ENCODE results near the gene PSMB11. TPM values are rescaled to one million over a fixed set of nuclear protein-coding genes. Genes with fewer than 3 reads are reported as not detected.
A peak's percentile ranks its signal among the peaks of the same experiment; 100 is the strongest.

The PSMB11 gene
- total and polyA plus RNA-seq, 5 donors from 2014 or later = not detected

DNA sequence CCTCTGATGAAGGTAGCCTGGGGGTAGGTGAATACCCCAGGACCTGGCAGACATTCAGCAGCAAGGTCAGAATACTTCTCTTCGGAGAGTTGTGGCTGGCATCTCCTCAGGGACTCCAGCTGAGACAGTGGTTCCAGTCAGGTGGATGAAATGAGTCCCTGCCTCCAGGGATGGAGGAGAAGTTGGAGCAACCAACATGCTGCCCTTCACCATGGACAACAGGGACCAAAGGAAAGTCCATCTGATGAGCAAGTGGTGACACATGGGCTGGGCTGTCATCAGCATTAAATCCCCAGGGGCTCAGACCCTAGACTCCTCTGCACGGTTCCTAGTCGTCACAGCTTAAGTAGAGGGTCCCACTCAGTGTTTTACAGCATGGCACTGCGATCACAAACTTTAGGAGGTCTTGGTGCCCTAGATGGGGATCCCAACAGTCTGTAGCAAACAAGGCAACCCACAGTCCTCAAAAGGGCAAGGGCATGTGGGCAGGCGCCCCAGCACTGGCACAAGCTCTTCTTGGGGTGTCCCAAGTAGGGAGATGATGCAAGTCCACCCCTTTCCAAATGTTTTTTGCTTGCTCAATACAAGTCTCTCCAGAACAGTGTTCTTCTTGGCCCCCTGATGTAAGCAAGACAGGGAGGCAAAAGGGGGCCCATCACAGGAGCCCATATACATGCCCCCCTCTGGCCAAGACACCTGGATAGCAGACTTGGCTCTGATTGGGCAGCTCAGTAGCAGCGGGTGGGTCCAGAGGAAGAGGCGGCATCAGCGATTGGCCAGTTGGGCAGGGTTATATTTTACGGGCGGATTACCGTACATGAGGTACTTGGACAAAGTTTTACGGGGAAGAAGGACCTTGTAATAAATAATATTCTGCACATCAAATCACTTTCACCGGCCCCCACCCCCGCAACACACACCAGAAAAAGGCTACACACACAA, 26.1 kb downstream of the PSMB11 start:
- Mint-ChIP-seq H3K36me3 (peaks cover 31% of the 10 kb centered on the region), H3K9me3 (no peaks in the 10 kb centered on the region), H3K27ac (peak overlapping the region in 2 of 3 donors; percentile 82 to 89), H3K27me3 (no peaks in the 10 kb centered on the region), H3K4me3 (peak overlapping the region in 1 of 4 donors; percentile 70), H3K4me1 (peaks cover 20 to 46% (median 40%) of the 10 kb centered on the region in 4 donors)
- DNase-seq (no peak), ATAC-seq (ENCODE audit: low read depth in 2 of 2) (no peak)
- H3K4me3 ChIP-seq (ENCODE audit: low read depth, low read length) = no peak overlapping the region
- H3K9me3 ChIP-seq (ENCODE audit: control insufficient read depth in 2 of 2, low read length in 2 of 2) = no peaks in the 10 kb centered on the region
- H3K27ac ChIP-seq (ENCODE audit: insufficient read depth, low read length, poor library complexity, severe bottlenecking) = no peak overlapping the region
- no peaks in the 10 kb centered on the region for H3K27me3 ChIP-seq (ENCODE audit: control insufficient read depth, insufficient read depth, low read length)
- H3K36me3 ChIP-seq (ENCODE audit: control insufficient read depth, insufficient read depth, low read length) = peaks cover 65% of the 10 kb centered on the region
- peaks cover 24% of the 10 kb centered on the region for H3K4me1 ChIP-seq (ENCODE audit: control insufficient read depth, insufficient read depth, low read length, poor library complexity, severe bottlenecking)

DNA sequence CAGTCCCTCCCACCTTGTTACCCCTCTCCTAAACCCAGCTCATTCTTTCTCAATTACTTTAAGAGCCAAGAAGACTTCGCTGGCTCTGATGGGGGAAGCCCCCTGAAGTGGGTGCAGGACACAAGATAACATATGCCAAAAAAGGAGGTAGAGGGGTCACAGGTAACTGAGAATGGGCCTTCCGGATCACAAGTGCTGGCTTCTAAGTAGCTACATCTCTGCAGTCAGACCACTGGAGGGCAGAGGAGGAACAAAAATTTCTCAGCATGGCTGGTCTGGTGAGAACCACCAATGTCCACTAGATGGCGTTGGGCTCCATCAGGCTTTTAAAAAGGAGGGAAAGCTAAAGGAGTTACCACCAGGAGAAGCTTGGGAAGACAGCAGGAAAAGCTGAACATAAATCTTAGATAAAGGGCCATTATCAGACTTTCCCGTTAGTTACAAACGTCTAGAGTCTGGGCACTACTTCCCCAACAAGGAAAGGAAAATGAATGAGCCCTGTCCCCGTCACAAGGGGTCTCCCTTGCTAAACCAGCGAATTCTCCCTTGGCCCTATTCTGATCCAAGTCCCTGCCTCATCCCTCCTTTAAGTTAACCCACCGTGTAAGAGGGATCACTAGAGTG, 26.9 kb downstream of the PSMB11 start:
- Histone ChIP-seq H3K27ac (ENCODE audit: insufficient read depth, low read length, poor library complexity, severe bottlenecking) (peak overlapping the region; percentile 58), H3K4me1 (ENCODE audit: control insufficient read depth, insufficient read depth, low read length, poor library complexity, severe bottlenecking) (peaks cover 24% of the 10 kb centered on the region), H3K36me3 (ENCODE audit: control insufficient read depth, insufficient read depth, low read length) (peaks cover 60% of the 10 kb centered on the region), H3K9me3 (ENCODE audit: control insufficient read depth in 2 of 2, low read length in 2 of 2) (no peaks in the 10 kb centered on the region), H3K27me3 (ENCODE audit: control insufficient read depth, insufficient read depth, low read length) (no peaks in the 10 kb centered on the region), H3K4me3 (ENCODE audit: low read depth, low read length) (no peak overlapping the region)
- Mint-ChIP-seq H3K9me3 (no peaks in the 10 kb centered on the region), H3K27ac (peak overlapping the region; percentile 65 to 89 (median 82)), H3K27me3 (no peaks in the 10 kb centered on the region), H3K4me3 (peak overlapping the region; percentile 62 to 75 (median 70)), H3K36me3 (peaks cover 24% of the 10 kb centered on the region), H3K4me1 (peaks cover 20 to 46% (median 40%) of the 10 kb centered on the region in 4 donors)
- peak; percentile 65 to 89 (median 79) for DNase-seq
- ATAC-seq (ENCODE audit: low read depth in 2 of 2) = peak; percentile 84 to 85

DNA sequence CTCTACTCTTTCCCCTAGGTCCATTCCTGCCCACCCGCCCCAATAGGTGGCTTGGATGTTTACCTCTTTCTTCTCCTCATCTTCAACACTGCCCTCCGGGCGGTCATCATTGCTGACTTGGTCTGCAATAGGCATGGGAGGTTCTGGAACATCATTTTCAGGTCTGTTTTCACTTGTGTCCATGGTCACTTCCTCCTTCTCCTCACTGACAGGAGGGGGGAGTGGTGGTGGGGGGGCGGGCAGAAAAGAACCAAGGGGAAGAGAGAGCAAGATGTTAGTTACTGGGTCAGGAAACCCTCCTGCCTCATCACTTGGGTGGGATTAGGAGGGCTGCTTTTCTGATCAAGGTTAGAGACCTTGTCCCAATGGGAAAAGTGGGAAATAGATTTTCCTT, 27.4 kb downstream of the PSMB11 start:
- H3K4me1 ChIP-seq (ENCODE audit: control insufficient read depth, insufficient read depth, low read length, poor library complexity, severe bottlenecking) = peaks cover 24% of the 10 kb centered on the region
- H3K9me3 ChIP-seq (ENCODE audit: control insufficient read depth in 2 of 2, low read length in 2 of 2) = no peaks in the 10 kb centered on the region
- peak overlapping the region in 2 of 4 donors; percentile 70 to 92 for H3K4me3 Mint-ChIP-seq
- peaks cover 20% of the 10 kb centered on the region for H3K36me3 Mint-ChIP-seq
- H3K36me3 ChIP-seq (ENCODE audit: control insufficient read depth, insufficient read depth, low read length) = peaks cover 59% of the 10 kb centered on the region
- H3K4me1 Mint-ChIP-seq = peaks cover 20 to 46% (median 40%) of the 10 kb centered on the region in 4 donors
- DNase-seq = no peak
- peak overlapping the region in 2 of 3 donors; percentile 55 to 89 for H3K27ac Mint-ChIP-seq
- H3K27ac ChIP-seq (ENCODE audit: insufficient read depth, low read length, poor library complexity, severe bottlenecking) = peak overlapping the region; percentile 58
- no peaks in the 10 kb centered on the region for H3K27me3 ChIP-seq (ENCODE audit: control insufficient read depth, insufficient read depth, low read length)
- H3K4me3 ChIP-seq (ENCODE audit: low read depth, low read length) = no peak overlapping the region
- no peaks in the 10 kb centered on the region for H3K9me3 Mint-ChIP-seq
- no peaks in the 10 kb centered on the region for H3K27me3 Mint-ChIP-seq
- no peak for ATAC-seq (ENCODE audit: low read depth in 2 of 2)

DNA sequence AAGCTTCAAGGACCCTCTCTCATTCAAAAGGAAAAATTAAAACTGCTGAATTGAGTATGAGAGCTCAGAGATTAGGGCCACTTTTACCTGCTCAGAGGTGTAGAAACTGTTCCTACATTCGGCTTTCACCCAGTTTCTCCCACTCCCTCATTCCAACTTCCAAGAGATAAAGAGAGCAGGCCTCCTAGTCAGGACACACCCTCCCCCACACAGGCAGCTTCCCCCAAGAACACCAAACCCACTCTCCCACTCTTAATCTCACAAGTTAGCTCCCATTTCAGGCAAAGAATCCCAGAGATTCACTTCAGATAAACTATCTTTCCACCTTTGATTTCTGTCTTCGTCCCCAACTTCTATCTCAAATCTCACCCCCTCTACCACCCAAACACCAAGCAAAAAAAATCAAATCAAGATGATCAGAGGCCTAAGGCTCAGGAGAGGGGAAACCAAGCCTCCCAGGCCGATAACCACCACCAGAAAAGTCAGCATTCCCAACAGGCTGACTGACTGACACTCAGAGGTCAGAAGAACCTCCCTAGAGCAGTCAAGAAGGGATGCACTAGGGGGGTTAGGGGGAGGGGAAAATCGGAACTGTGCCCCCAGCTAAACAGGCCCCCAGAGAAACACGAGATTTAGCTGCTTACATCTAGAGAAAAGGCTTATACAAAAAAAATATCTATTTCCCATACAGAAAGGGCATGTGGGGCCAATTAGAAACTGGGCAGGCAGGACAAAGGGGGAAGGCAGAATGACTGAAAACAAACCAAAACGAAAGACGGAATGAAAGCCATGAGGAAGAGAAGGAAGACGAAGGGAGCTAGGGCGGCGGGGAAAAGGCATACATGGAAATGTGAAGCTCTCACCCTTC, 28.5 kb downstream of the PSMB11 start:
- ATAC-seq (ENCODE audit: low read depth in 2 of 2) (no peak), DNase-seq (no peak)
- peak overlapping the region; percentile 86 to 97 (median 96) for H3K27ac Mint-ChIP-seq
- no peaks in the 10 kb centered on the region for H3K9me3 ChIP-seq (ENCODE audit: control insufficient read depth in 2 of 2, low read length in 2 of 2)
- peaks cover 64% of the 10 kb centered on the region for H3K36me3 ChIP-seq (ENCODE audit: control insufficient read depth, insufficient read depth, low read length)
- H3K27me3 ChIP-seq (ENCODE audit: control insufficient read depth, insufficient read depth, low read length) = no peaks in the 10 kb centered on the region
- peaks cover 24% of the 10 kb centered on the region for H3K4me1 ChIP-seq (ENCODE audit: control insufficient read depth, insufficient read depth, low read length, poor library complexity, severe bottlenecking)
- peaks cover 24% of the 10 kb centered on the region for H3K36me3 Mint-ChIP-seq
- H3K27me3 Mint-ChIP-seq = no peaks in the 10 kb centered on the region
- H3K4me1 Mint-ChIP-seq = peaks cover 20 to 46% (median 40%) of the 10 kb centered on the region in 4 donors
- H3K4me3 ChIP-seq (ENCODE audit: low read depth, low read length) = peak overlapping the region; percentile 79
- peak overlapping the region; percentile 92 to 97 (median 94) for H3K4me3 Mint-ChIP-seq
- peak overlapping the region; percentile 69 for H3K27ac ChIP-seq (ENCODE audit: insufficient read depth, low read length, poor library complexity, severe bottlenecking)
- no peaks in the 10 kb centered on the region for H3K9me3 Mint-ChIP-seq

DNA sequence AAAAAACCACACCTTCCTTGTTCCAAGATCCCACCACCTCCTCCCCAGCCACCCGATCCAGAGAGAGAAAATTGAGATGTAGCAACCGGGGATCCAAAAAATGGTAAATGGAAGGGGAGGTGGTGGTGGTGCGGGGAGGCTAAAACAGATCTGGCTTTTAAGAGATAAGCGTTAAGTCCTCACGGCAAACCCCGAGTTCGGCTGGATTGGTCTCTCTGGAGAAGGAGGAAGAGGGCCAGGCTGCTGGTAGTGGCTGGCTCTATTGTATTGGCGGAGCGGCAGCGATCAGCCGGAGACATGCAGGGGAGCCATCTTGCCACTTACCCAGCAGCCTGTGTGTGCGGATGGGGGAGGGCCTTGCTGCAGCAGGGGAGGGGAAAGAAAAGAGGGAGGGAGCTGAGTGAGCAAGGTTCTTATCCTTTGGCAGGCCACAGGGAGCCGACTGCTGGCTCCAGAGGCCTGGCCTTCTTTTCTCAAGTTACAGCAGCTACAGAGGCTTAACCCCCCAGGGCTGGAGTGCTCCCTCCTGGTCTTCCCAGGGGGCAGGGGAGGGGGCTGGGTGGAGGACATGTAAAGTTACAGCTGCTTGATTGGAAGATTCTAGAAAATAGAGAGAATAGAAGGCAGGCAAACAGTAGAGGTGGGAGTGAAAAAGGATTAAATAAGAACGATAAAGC, 29.4 kb downstream of the PSMB11 start:
- Histone ChIP-seq H3K4me1 (ENCODE audit: control insufficient read depth, insufficient read depth, low read length, poor library complexity, severe bottlenecking) (peaks cover 24% of the 10 kb centered on the region), H3K36me3 (ENCODE audit: control insufficient read depth, insufficient read depth, low read length) (peaks cover 64% of the 10 kb centered on the region), H3K4me3 (ENCODE audit: low read depth, low read length) (peak overlapping the region; percentile 79), H3K9me3 (ENCODE audit: control insufficient read depth in 2 of 2, low read length in 2 of 2) (no peaks in the 10 kb centered on the region), H3K27ac (ENCODE audit: insufficient read depth, low read length, poor library complexity, severe bottlenecking) (peak overlapping the region; percentile 69), H3K27me3 (ENCODE audit: control insufficient read depth, insufficient read depth, low read length) (no peaks in the 10 kb centered on the region)
- ATAC-seq (ENCODE audit: low read depth in 2 of 2) (peak; percentile 88 to 89), DNase-seq (peak; percentile 68 to 89 (median 72))
- H3K27me3 Mint-ChIP-seq = no peaks in the 10 kb centered on the region
- H3K36me3 Mint-ChIP-seq = peaks cover 25% of the 10 kb centered on the region
- H3K9me3 Mint-ChIP-seq = no peaks in the 10 kb centered on the region
- H3K4me3 Mint-ChIP-seq = peak overlapping the region; percentile 92 to 97 (median 94)
- peak overlapping the region; percentile 79 to 97 (median 96) for H3K27ac Mint-ChIP-seq
- peaks cover 15 to 39% (median 33%) of the 10 kb centered on the region in 4 donors for H3K4me1 Mint-ChIP-seq

DNA sequence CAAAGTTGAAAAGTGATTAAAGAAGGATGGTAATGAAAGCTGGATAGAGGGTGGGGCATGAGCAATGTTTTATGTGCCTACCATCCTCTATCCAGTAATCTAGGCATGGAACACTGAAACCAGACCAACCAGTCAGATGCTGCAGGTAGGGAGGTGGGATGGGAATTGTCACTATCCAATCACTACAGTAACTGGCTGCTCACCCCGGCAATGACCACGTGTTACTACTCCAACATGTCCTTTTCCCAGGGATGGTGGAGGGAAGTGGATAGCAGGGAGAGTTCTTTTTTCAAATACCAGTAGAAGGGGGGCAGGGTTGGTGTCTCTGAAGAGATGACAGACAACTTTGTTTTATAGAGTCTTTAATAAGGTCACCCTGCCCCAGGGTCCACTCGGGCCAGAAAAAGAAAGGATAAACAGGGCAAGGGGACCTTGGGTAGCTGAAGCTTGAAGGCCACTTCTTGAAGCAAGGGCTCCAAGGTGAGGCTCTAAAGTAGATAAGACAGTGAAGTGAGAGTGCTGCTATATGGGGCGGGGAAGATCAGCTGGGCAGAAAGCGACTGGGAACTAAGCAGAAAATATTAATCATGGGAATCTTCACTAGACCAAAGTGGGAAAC, 30.0 kb downstream of the PSMB11 start:
- H3K4me1 ChIP-seq (ENCODE audit: control insufficient read depth, insufficient read depth, low read length, poor library complexity, severe bottlenecking) = peaks cover 24% of the 10 kb centered on the region
- peaks cover 18 to 41% (median 33%) of the 10 kb centered on the region in 4 donors for H3K4me1 Mint-ChIP-seq
- H3K4me3 Mint-ChIP-seq = peak overlapping the region in 3 of 4 donors; percentile 92 to 97 (median 95)
- no peaks in the 10 kb centered on the region for H3K27me3 Mint-ChIP-seq
- H3K9me3 Mint-ChIP-seq = no peaks in the 10 kb centered on the region
- H3K27me3 ChIP-seq (ENCODE audit: control insufficient read depth, insufficient read depth, low read length) = no peaks in the 10 kb centered on the region
- H3K9me3 ChIP-seq (ENCODE audit: control insufficient read depth in 2 of 2, low read length in 2 of 2) = no peaks in the 10 kb centered on the region
- peak overlapping the region; percentile 79 for H3K4me3 ChIP-seq (ENCODE audit: low read depth, low read length)
- H3K36me3 ChIP-seq (ENCODE audit: control insufficient read depth, insufficient read depth, low read length) = peaks cover 65% of the 10 kb centered on the region
- peak overlapping the region; percentile 69 for H3K27ac ChIP-seq (ENCODE audit: insufficient read depth, low read length, poor library complexity, severe bottlenecking)
- DNase-seq = no peak
- peak overlapping the region; percentile 79 to 97 (median 96) for H3K27ac Mint-ChIP-seq
- no peak for ATAC-seq (ENCODE audit: low read depth in 2 of 2)
- H3K36me3 Mint-ChIP-seq = peaks cover 31% of the 10 kb centered on the region
